Suprapubic skin (tissue), 4 donors: ENCODE results near the gene PHLDB3. TPM values are rescaled to one million over a fixed set of nuclear protein-coding genes. Genes with fewer than 3 reads are reported as not detected.

Source experiments
- DNase-seq, 2 donors: peaks; one replicate each; pipeline ENCODE4 v3.0.0-alpha.2; 2019; ENCODE audit warnings: low spot score in 2 of 2
- H3K27ac ChIP-seq: fragments of 200-600 bp; sonication (generic); one replicate; pipeline ENCODE4 v1.5.1; 2019
- H3K27me3 ChIP-seq: fragments of 200-600 bp; sonication (generic); one replicate; pipeline ENCODE4 v1.5.1; 2019
- H3K36me3 ChIP-seq: fragments of 200-600 bp; sonication (generic); one replicate; pipeline ENCODE4 v1.5.1; 2019
- H3K4me1 ChIP-seq: fragments of 200-600 bp; sonication (generic); one replicate; pipeline ENCODE4 v1.5.1; 2019
- H3K4me3 ChIP-seq: fragments of 200-600 bp; sonication (generic); one replicate; pipeline ENCODE4 v1.5.1; 2019; ENCODE audit warnings: mild to moderate bottlenecking
- H3K9me3 ChIP-seq: fragments of 200-600 bp; sonication (generic); one replicate; pipeline ENCODE4 v1.5.1; 2019
- CTCF ChIP-seq, 2 donors: fragments of 200-600 bp in 1 of 2; fragments of 450-650 bp in 1 of 2; sonication (generic) in 1 of 2; IDR thresholded peaks; one replicate each; pipeline ENCODE4 v1.5.1; 2016 to 2019; ENCODE audit warnings: antibody characterized with exemption in 2 of 2, mild to moderate bottlenecking in 1 of 2, moderate library complexity in 1 of 2
- EP300 ChIP-seq: sonication (generic); formaldehyde crosslinking; IDR thresholded peaks from one replicate; pipeline ENCODE4 v1.6.1; 2017; ENCODE audit warnings: antibody characterized with exemption
- POLR2A ChIP-seq, 2 donors: fragments of 450-650 bp; IDR thresholded peaks; one replicate each; pipeline ENCODE4 v1.6.1; 2017; ENCODE audit warnings: antibody characterized with exemption in 2 of 2, mild to moderate bottlenecking in 2 of 2, moderate library complexity in 2 of 2
- POLR2AphosphoS5 ChIP-seq, 3 donors: sonication (generic); formaldehyde crosslinking; IDR thresholded peaks; one replicate each; pipeline ENCODE4 v1.6.1; 2017; ENCODE audit warnings: antibody characterized with exemption in 3 of 3
- WGBS: methylation state at CpG from one replicate; pipeline ENCODE4 v1.1.5; 2018; 5-methylcytosine and 5-hydroxymethylcytosine counted together
- total RNA-seq, 4 donors: library from RNA; depleted of rRNA; stranded (reverse); fragments of >200 nt; gene quantifications; one replicate each; pipeline ENCODE4 v1.1.0, GENCODE V29; 2016

Gene PHLDB3
- total RNA-seq, 4 donors from 2014 or later: 63.2 to 110 (median 72.2) TPM

- Histone ChIP-seq H3K27me3 (no peaks in the 10 kb centered on the region), H3K9me3 (no peaks in the 10 kb centered on the region), H3K4me3 (no peak overlapping the region), H3K36me3 (peaks cover 27% of the 10 kb centered on the region), H3K4me1 (no peaks in the 10 kb centered on the region), H3K27ac (no peak overlapping the region)
- no peak for TF ChIP-seq POLR2AphosphoS5 (IDR thresholded peaks at IDR 0.05)
- no peak for TF ChIP-seq CTCF (IDR thresholded peaks at IDR 0.05)
- no peak for TF ChIP-seq EP300
- no peak for TF ChIP-seq POLR2A (IDR thresholded peaks at IDR 0.05)
- DNase-seq: no peak
- WGBS: 97% methylated on average over 7 of the region's 7 CpGs
Measured at GRCh38 chr19:43489979-43490599, 14.5 kb downstream of the PHLDB3 start.

GRCh38 chr19:43489310-43489709 lies 15.2 kb downstream of the PHLDB3 start:
- Histone ChIP-seq H3K4me3 (no peak overlapping the region), H3K27ac (no peak overlapping the region), H3K9me3 (no peaks in the 10 kb centered on the region), H3K27me3 (no peaks in the 10 kb centered on the region), H3K4me1 (no peaks in the 10 kb centered on the region), H3K36me3 (peaks cover 19% of the 10 kb centered on the region)
- TF ChIP-seq EP300 (no peak), POLR2A (IDR thresholded peaks at IDR 0.05) (no peak), CTCF (IDR thresholded peaks at IDR 0.05) (no peak), POLR2AphosphoS5 (IDR thresholded peaks at IDR 0.05) (no peak)
- WGBS: 65% methylated on average over 5 of the region's 5 CpGs
- DNase-seq: no peak

GRCh38 chr19:43488179-43488578 lies 16.4 kb downstream of the PHLDB3 start:
- Histone ChIP-seq H3K27ac (no peak overlapping the region), H3K27me3 (no peaks in the 10 kb centered on the region), H3K36me3 (peaks cover 17% of the 10 kb centered on the region), H3K4me3 (no peak overlapping the region), H3K9me3 (no peaks in the 10 kb centered on the region), H3K4me1 (no peaks in the 10 kb centered on the region)
- DNase-seq: no peak
- TF ChIP-seq POLR2A (IDR thresholded peaks at IDR 0.05): no peak
- no peak for TF ChIP-seq EP300
- TF ChIP-seq CTCF (IDR thresholded peaks at IDR 0.05): no peak
- no peak for TF ChIP-seq POLR2AphosphoS5 (IDR thresholded peaks at IDR 0.05)
- 91% methylated on average over 8 of the region's 8 CpGs for WGBS

GRCh38 chr19:43486412-43486811 lies 18.1 kb downstream of the PHLDB3 start:
- H3K9me3 ChIP-seq: no peaks in the 10 kb centered on the region
- 98% methylated on average over 7 of the region's 7 CpGs for WGBS

GRCh38 chr19:43485951-43486350 lies 18.6 kb downstream of the PHLDB3 start:
- no peak overlapping the region for H3K4me3 ChIP-seq
- no peak for TF ChIP-seq EP300
- TF ChIP-seq POLR2AphosphoS5 (IDR thresholded peaks at IDR 0.05): no peak
- TF ChIP-seq POLR2A (IDR thresholded peaks at IDR 0.05): no peak
- TF ChIP-seq CTCF (IDR thresholded peaks at IDR 0.05): no peak
- no peaks in the 10 kb centered on the region for H3K9me3 ChIP-seq
- no peaks in the 10 kb centered on the region for H3K27me3 ChIP-seq
- 75% methylated on average over 6 of the region's 6 CpGs for WGBS
- H3K27ac ChIP-seq: no peak overlapping the region
- DNase-seq: no peak
- H3K4me1 ChIP-seq: no peaks in the 10 kb centered on the region
- H3K36me3 ChIP-seq: peaks cover 9% of the 10 kb centered on the region

More at GRCh38 chr19:43486412-43486811, 18.1 kb downstream of the PHLDB3 start:
- DNase-seq: no peak
- Histone ChIP-seq H3K27ac (no peak overlapping the region), H3K36me3 (peaks cover 9% of the 10 kb centered on the region), H3K4me3 (no peak overlapping the region), H3K27me3 (no peaks in the 10 kb centered on the region), H3K4me1 (no peaks in the 10 kb centered on the region)
- no peak for TF ChIP-seq CTCF (IDR thresholded peaks at IDR 0.05)
- TF ChIP-seq EP300: no peak
- no peak for TF ChIP-seq POLR2AphosphoS5 (IDR thresholded peaks at IDR 0.05)
- TF ChIP-seq POLR2A (IDR thresholded peaks at IDR 0.05): no peak
